GM06990 (cell line): ENCODE data around the gene RAP1GAP2.

ENCODE experiments used
- DNase-seq: peaks from one replicate; pipeline ENCODE4 v3.0.0-alpha.2; 2011; ENCODE audit not compliant: insufficient read length; ENCODE audit errors: extremely low read depth
- H3K27me3 ChIP-seq: replicated peaks from 2 replicates; pipeline ENCODE4 v1.6.0; 2011; ENCODE audit warnings: low read length; ENCODE audit not compliant: control insufficient read depth, insufficient read depth
- H3K36me3 ChIP-seq: 2 replicates; pipeline ENCODE4 v1.5.1; 2011; ENCODE audit warnings: low read length; ENCODE audit not compliant: control insufficient read depth, insufficient read depth
- H3K4me3 ChIP-seq: replicated peaks from 2 replicates; pipeline ENCODE4 v1.5.1; 2011; ENCODE audit warnings: low read depth, mild to moderate bottlenecking, control low read depth, low read length
- TF ChIP-seq, protein P1 (sequence below): IDR thresholded peaks from 2 replicates; pipeline ENCODE4 v1.5.1; 2011; ENCODE audit warnings: low read length, control low read depth, mild to moderate bottlenecking, inconsistent platforms; ENCODE audit not compliant: insufficient read depth, poor library complexity, severe bottlenecking

Gene RAP1GAP2

DNA sequence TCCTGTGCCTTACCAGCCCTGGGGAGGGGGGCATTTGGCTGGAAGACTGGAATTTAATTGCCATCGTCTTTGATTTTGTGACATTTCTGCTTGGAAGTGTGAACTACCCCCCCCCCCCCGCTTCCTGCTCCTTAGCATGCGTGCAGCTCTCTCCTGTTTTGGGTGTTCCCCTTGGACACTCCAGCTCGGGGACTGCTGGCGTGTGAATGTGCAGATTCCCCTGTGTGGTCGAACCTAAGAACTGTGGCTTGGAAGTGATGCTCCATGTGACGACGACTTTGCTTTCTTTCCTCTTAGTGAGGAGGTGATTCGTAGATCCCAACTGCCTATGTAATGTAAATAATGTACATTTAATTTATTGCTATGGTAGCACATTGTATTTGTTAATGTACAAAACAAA lies 241.0 kb downstream of the RAP1GAP2 start:
- TF ChIP-seq, protein P1, sequence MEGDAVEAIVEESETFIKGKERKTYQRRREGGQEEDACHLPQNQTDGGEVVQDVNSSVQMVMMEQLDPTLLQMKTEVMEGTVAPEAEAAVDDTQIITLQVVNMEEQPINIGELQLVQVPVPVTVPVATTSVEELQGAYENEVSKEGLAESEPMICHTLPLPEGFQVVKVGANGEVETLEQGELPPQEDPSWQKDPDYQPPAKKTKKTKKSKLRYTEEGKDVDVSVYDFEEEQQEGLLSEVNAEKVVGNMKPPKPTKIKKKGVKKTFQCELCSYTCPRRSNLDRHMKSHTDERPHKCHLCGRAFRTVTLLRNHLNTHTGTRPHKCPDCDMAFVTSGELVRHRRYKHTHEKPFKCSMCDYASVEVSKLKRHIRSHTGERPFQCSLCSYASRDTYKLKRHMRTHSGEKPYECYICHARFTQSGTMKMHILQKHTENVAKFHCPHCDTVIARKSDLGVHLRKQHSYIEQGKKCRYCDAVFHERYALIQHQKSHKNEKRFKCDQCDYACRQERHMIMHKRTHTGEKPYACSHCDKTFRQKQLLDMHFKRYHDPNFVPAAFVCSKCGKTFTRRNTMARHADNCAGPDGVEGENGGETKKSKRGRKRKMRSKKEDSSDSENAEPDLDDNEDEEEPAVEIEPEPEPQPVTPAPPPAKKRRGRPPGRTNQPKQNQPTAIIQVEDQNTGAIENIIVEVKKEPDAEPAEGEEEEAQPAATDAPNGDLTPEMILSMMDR, result no peak
- no peak for DNase-seq
- H3K27me3 ChIP-seq, result no peaks in the 10 kb centered on the region; the same call in 1 of the 2 replicates
- H3K4me3 ChIP-seq, result no peak overlapping the region
- H3K36me3 ChIP-seq, result no peaks in the 10 kb centered on the region

DNA sequence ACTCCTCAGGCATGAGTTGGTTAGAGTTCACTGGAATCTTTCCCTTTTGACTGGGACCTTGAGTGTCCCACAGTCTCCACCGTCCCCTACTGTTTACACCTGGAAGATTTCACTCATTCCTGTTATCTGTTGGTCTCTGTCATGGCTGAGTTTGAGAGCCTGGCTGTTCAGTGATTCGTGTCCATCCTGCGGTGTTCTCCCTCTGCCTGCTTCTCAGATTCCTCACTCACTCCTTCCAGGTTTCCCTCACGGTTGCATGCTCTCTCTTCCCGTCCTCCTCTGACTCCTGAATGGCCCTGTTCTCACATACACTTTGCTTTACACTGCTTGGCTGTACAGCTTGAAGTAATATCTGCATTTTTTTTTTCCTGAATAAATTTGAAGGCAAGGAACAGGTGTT lies 242.7 kb downstream of the RAP1GAP2 start:
- no peaks in the 10 kb centered on the region for H3K27me3 ChIP-seq
- no peaks in the 10 kb centered on the region for H3K36me3 ChIP-seq
- H3K4me3 ChIP-seq, result no peak overlapping the region
- no peak for DNase-seq
- TF ChIP-seq, protein P1, result no peak

DNA sequence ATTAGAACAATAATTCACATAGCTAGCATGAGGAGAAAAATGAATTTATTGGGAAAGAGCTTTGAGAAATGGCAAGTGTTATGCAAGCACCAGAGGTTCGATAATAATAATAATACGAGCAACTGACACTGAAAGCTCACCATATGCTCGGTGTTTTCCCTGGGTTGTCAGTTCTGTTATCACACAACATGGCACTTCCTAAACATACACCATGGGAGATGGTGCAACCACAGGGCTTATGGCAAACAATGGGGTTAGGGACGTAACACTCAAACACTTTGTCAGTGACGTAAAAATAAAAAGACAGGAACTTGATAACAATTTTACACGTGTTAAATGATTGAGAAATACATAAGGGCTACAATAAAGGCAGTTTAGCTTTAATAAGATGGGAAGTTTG lies 243.5 kb downstream of the RAP1GAP2 start:
- DNase-seq, result no peak
- H3K27me3 ChIP-seq, result no peaks in the 10 kb centered on the region
- TF ChIP-seq, protein P1, result no peak
- H3K36me3 ChIP-seq, result no peaks in the 10 kb centered on the region
- H3K4me3 ChIP-seq, result no peak overlapping the region

DNA sequence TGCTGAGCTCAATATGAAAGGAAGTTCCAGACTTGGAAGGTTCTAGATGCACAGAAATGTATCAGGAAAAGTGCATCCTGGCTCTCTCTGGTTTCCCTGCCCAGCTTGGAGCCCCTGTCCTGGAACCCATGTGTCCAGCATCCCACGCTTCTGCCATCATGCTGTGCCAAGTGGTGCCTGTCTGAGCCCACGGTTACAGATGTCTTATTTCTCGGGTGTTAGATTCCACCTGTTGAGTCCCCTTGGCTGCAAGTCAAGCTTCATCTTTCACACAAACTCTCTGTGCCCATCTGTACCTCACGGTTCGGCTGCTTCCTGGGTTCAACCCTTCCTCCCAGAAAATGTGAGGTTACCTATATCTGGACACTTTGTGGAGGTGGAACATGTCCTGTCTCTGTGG lies 244.6 kb downstream of the RAP1GAP2 start:
- TF ChIP-seq, protein P1, result no peak
- Histone ChIP-seq H3K4me3 (no peak overlapping the region), H3K27me3 (no peaks in the 10 kb centered on the region), H3K36me3 (no peaks in the 10 kb centered on the region)
- no peak for DNase-seq

DNA sequence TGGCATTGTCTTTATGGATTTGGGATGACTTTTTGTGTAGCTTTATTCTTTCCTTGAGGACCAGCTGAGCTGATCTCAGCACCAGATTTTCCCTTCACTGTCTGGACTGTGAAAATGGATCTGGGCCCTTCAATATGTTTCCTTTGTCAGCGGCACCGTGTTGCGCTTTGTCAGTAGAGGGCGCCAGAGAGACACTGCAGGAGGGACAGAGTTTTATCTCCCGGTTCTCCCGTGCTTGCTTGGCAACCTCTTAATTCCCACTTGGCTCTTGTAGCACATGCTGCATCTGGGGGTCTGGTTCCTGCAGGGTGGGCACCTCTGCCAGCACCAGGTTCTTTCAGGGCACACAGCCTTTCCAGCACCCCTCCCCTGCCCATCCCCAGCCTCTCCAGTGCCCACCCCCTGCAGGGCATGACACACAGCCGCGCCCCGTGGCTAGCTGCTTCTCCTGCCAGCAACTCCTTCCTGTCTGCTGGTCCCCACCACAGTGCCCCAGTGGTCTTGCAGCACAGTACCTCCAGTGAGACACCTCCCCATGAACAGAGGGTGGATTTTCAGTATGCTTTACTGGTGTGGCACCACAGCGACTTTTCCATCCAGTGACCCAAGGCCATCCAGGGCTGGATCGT lies 247.6 kb downstream of the RAP1GAP2 start:
- TF ChIP-seq, protein P1, result peak; percentile 47
- no peak for DNase-seq
- Histone ChIP-seq H3K27me3 (no peaks in the 10 kb centered on the region), H3K36me3 (no peaks in the 10 kb centered on the region), H3K4me3 (no peak overlapping the region)

DNA sequence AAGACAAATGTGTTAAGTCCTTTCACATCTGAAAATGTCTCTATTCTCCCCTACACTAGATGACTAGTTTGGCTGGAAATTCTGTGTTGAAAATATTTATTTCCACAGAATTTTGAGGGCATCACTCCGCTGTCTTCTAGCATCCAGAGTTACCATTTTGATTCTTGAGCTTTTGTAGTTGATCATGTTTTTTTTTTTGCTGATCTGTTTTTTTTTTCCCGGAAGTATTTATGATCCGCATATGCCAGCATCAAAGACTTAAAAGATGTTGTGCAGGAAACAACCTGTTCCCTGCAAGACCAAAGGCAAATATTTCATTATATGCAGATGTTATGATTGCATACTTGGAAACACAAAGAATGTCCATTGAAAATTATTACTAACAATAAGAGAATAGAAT lies 250.5 kb downstream of the RAP1GAP2 start:
- no peaks in the 10 kb centered on the region for H3K27me3 ChIP-seq
- no peak for DNase-seq
- no peak overlapping the region for H3K4me3 ChIP-seq
- TF ChIP-seq, protein P1, result no peak
- no peaks in the 10 kb centered on the region for H3K36me3 ChIP-seq
